HG02798 (cell line): ENCODE results near the gene PHC1.
A peak's percentile ranks its signal among the peaks of the same experiment; 100 is the strongest.
"Not testable (repeated sequence)": the region's sequence is repeated elsewhere in the genome, so short reads cannot be mapped to it uniquely, and the experiment has no call there.

ENCODE experiments used
- ATAC-seq: cut with Tn5 transposase; IDR thresholded peaks from one replicate; pipeline ENCODE4 v1.9.1; 2021; ENCODE audit warnings: mild to moderate bottlenecking; ENCODE audit not compliant: unreplicated experiment, poor library complexity

Gene PHC1

GRCh38 chr12:8907513-8907912, 6.8 kb upstream of the PHC1 start:
- ATAC-seq, result no peak

GRCh38 chr12:8909752-8910151, 4.6 kb upstream of the PHC1 start:
- ATAC-seq, result no peak

- ATAC-seq, result no peak
These were observed 2.6 kb upstream of the PHC1 start for GRCh38 chr12:8911606-8912268.

GRCh38 chr12:8912914-8913313, 1.4 kb upstream of the PHC1 start:
- ATAC-seq, result no peak

GRCh38 chr12:8913702-8914032, 642 bp upstream of the PHC1 start:
- ATAC-seq, result no peak

- ATAC-seq, result peak; percentile 72
These were observed 612 bp downstream of the PHC1 start for GRCh38 chr12:8914716-8915526.

GRCh38 chr12:8916154-8916553, 1.8 kb downstream of the PHC1 start:
- no peak for ATAC-seq

- no peak for ATAC-seq
These were observed 2.7 kb downstream of the PHC1 start for GRCh38 chr12:8917031-8917430.

GRCh38 chr12:8917751-8918150, 3.4 kb downstream of the PHC1 start:
- no peak for ATAC-seq

GRCh38 chr12:8919643-8920042, 5.3 kb downstream of the PHC1 start:
- not testable (repeated sequence) for ATAC-seq

- no peak for ATAC-seq
These were observed 8.2 kb downstream of the PHC1 start for GRCh38 chr12:8922544-8922943.

GRCh38 chr12:8930655-8931323, 16.5 kb downstream of the PHC1 start:
- ATAC-seq, result not testable (repeated sequence)

- ATAC-seq, result not testable (repeated sequence)
These were observed 18.2 kb downstream of the PHC1 start for GRCh38 chr12:8932464-8932863.

- ATAC-seq, result not testable (repeated sequence)
These were observed 19.8 kb downstream of the PHC1 start for GRCh38 chr12:8934080-8934479.

GRCh38 chr12:8936735-8937134, 22.4 kb downstream of the PHC1 start:
- no peak for ATAC-seq

GRCh38 chr12:8937842-8938442, 23.6 kb downstream of the PHC1 start:
- not testable (repeated sequence) for ATAC-seq

GRCh38 chr12:8941691-8942478, 27.6 kb downstream of the PHC1 start:
- no peak for ATAC-seq

GRCh38 chr12:8943565-8944186, 29.4 kb downstream of the PHC1 start:
- ATAC-seq, result no peak

- no peak for ATAC-seq
These were observed 32.4 kb downstream of the PHC1 start for GRCh38 chr12:8946733-8947132.

- ATAC-seq, result no peak
These were observed 33.4 kb downstream of the PHC1 start for GRCh38 chr12:8947737-8948136.
